GM10248 (cell line): ENCODE results near the gene GNS.

Experiments used
- CTCF ChIA-PET: fragments of 300-600 bp; sonication (Branson Sonifier 250); formaldehyde crosslinking; extraction: SDS; loops from one replicate; lab custom pipeline; 2021; ENCODE audit warnings: antibody characterized with exemption; lab: Yijun Ruan, JAX
- POLR2A ChIA-PET: fragments of 350-650 bp; sonication (Branson Sonifier 250); formaldehyde crosslinking; extraction: SDS; loops from one replicate; lab custom pipeline; 2020; ENCODE audit warnings: antibody characterized with exemption; lab: Yijun Ruan, JAX
- DNase-seq: peaks from one replicate; pipeline ENCODE4 v3.0.0; 2012; ENCODE audit errors: extremely low spot score
- TF ChIP-seq, protein P1 (sequence below): IDR thresholded peaks from 2 replicates; pipeline ENCODE4 v1.5.1; 2012; ENCODE audit warnings: mild to moderate bottlenecking, low read depth; ENCODE audit errors: extremely low read depth, missing control alignments, control extremely low read depth

GNS gene

DNA sequence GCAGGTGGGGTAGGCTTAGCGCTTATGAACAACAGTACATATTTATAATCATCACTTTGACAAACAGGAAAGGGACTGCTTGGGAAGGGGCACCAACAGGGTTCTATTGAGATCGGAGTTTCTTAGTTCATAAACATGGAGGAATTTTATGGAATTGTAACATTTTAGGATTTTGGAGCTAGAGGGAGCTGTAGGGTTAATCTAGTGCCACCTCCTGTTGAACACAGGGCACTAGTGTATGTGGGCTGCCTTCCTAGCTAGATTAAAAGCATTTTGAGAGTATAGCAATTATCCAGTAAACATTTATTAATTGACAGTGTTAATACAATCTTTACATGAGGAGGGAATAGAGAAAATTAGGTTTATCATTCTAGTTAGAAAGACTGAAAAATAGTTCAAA, 42.2 kb upstream of the GNS start:
- TF ChIP-seq, protein P1, sequence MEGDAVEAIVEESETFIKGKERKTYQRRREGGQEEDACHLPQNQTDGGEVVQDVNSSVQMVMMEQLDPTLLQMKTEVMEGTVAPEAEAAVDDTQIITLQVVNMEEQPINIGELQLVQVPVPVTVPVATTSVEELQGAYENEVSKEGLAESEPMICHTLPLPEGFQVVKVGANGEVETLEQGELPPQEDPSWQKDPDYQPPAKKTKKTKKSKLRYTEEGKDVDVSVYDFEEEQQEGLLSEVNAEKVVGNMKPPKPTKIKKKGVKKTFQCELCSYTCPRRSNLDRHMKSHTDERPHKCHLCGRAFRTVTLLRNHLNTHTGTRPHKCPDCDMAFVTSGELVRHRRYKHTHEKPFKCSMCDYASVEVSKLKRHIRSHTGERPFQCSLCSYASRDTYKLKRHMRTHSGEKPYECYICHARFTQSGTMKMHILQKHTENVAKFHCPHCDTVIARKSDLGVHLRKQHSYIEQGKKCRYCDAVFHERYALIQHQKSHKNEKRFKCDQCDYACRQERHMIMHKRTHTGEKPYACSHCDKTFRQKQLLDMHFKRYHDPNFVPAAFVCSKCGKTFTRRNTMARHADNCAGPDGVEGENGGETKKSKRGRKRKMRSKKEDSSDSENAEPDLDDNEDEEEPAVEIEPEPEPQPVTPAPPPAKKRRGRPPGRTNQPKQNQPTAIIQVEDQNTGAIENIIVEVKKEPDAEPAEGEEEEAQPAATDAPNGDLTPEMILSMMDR = peak; percentile 24
- ChIA-PET CTCF (interaction anchor here (0.6 to 3.5 kb wide), 53 partner anchors 9 to 498 kb away, joined by 3 to 29 read pairs (median 4); partner anchors contain the start of genes TBC1D30 and WIF1), POLR2A (interaction anchor here (0.6 kb wide), 1 partner anchor 82 kb away, joined by 4 read pairs; no protein-coding TSS in a partner anchor)
- DNase-seq = no peak

DNA sequence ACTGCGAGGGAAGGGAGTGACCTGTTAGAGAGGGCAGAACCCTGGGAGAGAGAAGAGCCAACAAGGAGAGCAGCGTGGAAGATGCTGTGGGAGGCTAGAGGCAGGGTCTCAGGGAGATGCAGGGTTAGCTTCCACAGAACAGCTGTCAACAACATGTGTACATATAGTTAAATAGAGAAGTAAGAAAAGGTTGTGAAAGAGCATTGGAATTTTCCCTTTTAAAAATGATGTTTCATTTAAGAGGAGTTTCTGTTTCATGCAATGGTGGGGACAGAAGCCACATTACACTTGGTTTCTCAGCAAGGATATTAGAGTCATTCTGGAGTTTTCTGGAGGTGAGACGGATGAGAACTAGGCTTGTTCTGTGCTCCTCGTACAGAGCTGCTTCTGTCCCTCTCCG, 41.4 kb upstream of the GNS start:
- DNase-seq = no peak
- POLR2A ChIA-PET = no interaction called here
- TF ChIP-seq, protein P1 = no peak
- CTCF ChIA-PET = interaction anchor here (0.8 to 3.5 kb wide), 16 partner anchors 13 to 395 kb away, joined by 3 to 29 read pairs (median 6); partner anchors contain the start of genes TBC1D30 and WIF1

DNA sequence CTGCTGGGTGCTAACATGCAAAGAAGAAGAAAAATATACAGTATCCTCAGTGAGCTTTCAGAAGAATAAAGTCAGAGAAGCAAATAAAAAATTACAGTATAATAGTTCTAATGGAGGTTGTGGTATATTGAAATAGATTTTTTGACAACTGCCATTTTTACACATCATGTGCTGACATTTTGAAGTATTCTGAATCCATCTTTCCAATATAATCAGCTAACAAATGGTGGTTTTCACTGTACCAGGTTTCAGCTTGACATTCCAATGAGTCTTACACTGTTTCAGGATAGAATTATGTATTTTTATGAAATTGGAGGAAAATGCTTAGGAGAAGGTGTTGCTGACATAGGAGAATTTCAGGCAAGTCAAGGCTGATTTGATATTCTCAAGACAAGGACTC, 39.0 kb upstream of the GNS start:
- TF ChIP-seq, protein P1 = no peak
- CTCF ChIA-PET = interaction anchor here (1.2 to 5.4 kb wide), 12 partner anchors 10 to 435 kb away, joined by 4 to 57 read pairs (median 8); partner anchors contain the start of gene WIF1
- POLR2A ChIA-PET = no interaction called here
- DNase-seq = no peak

DNA sequence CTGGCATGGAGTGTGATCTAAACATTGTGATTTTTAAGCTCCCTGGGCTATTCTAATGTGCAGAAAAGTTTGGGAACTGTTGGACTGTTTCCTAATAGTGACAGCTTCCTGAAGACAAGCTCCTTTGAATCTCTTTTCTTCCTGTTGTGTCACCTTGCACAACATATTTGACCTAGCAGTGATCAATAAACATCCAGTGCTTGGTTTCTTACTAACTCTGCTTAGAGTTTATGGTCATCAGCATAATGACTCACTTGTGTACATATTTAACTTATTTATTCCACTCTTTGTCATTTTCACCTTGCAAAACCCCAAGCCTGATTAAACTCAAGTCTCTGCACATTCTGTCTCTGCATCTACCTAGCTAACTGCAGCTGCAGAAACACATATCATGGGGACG, 38.0 kb upstream of the GNS start:
- CTCF ChIA-PET = interaction anchor here (0.7 to 5.4 kb wide), 15 partner anchors 11 to 436 kb away, joined by 3 to 57 read pairs (median 8); partner anchors contain the start of gene WIF1
- DNase-seq = no peak
- POLR2A ChIA-PET = interaction anchor here (0.7 kb wide), 1 partner anchor 89 kb away, joined by 4 read pairs; no protein-coding TSS in a partner anchor
- TF ChIP-seq, protein P1 = no peak

DNA sequence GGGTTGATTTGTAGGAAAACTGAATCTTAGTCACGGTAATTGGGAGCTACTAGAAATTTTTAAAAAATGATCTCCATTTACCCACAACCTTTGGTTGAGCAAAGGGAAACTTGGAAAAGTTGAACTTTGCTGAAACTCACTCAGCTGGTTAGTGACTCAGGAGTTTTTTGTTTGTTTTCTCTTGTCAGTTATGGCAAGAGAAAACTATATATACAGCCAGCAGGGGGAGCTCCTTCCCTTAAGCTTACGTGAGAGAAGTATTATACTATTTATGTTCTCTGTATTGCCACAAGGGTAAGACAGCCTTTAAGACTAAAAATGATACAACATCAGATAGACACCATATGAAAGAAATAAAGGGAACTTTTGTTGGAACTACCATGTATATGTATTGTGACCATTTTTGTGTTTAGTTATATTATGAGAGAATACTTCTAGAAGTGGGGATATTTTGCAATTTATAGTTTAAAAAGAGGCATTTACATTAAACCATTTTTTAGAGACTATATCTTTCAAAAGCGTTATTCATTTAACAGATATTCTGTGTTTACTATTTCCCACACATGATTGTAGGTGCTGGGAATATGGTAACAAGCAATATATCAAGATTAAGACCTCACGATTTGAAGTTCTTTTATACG, 37.1 kb upstream of the GNS start:
- ChIA-PET CTCF (interaction anchor here (0.5 to 5.4 kb wide), 52 partner anchors 9 to 444 kb away, joined by 3 to 57 read pairs (median 4); partner anchors contain the start of genes GNS, LEMD3 and WIF1), POLR2A (interaction anchor here (0.7 kb wide), 1 partner anchor 81 kb away, joined by 6 read pairs; no protein-coding TSS in a partner anchor)
- peak; percentile 67 for DNase-seq
- TF ChIP-seq, protein P1 = peak; percentile 78

DNA sequence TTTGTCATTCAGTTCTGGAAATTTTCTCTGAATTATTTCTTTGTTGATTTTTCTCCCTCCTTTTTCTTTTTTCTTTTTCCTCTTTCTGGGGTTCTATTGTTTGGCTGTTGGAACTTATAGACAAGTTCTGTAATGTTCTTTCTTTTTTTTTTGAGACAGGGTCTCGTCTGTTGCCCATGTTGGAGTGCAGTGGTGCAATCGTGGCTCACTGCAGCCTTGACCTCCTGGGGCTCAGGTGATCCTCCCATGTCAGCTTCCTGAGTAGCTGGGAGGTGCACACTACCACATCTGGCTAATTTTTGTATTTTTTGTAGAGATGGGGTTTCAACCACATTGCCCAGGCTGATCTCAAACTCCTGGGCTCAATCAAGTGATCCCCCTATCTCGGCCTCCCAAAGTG, 35.1 kb upstream of the GNS start:
- ChIA-PET CTCF (interaction anchor here (2.6 to 5.4 kb wide), 6 partner anchors 7 to 329 kb away, joined by 14 to 57 read pairs (median 28); partner anchors contain the start of gene WIF1), POLR2A (no interaction called here)
- TF ChIP-seq, protein P1 = no peak
- no peak for DNase-seq
